Stimulated activated CD4-positive, alpha-beta T cell treated with anti-CD3 and anti-CD28 coated beads, Interleukin-12 subunit alpha, Interleukin-12 subunit beta, amount 100 ng/mL, for 24 hours (primary cell): Measurements from ENCODE around the gene LCN6.
"Not testable (repeated sequence)": the region's sequence is repeated elsewhere in the genome, so short reads cannot be mapped to it uniquely, and the experiment has no call there.

Experiments used
- DNase-seq, 2 experiments: peaks; one replicate each; pipeline ENCODE4 v3.0.0-alpha.2; 2020; ENCODE audit warnings: low read depth in 2 of 2

LCN6 gene

GRCh38 chr9:136784249-136784996 lies 36.1 kb upstream of the LCN6 start:
- no peak for DNase-seq

DNA sequence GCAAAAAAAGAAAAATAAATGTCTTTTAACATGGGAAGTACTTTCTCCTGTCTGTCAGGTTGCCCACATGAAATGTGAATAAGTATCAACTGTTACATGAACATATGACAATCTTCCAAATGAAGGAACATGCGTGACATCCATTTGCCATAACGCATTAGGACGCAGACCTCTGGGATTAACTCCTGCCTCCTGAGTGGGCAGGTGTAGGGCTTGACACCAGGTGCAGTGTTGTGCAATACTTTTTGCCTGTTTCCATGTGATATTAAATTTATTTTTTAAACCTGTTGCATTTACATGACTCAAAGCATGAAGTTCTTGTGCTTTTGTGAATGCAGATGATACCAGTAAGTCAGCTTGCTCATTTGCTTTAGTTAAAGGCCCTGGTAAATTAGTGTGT lies 34.1 kb upstream of the LCN6 start:
- DNase-seq, result no peak

DNA sequence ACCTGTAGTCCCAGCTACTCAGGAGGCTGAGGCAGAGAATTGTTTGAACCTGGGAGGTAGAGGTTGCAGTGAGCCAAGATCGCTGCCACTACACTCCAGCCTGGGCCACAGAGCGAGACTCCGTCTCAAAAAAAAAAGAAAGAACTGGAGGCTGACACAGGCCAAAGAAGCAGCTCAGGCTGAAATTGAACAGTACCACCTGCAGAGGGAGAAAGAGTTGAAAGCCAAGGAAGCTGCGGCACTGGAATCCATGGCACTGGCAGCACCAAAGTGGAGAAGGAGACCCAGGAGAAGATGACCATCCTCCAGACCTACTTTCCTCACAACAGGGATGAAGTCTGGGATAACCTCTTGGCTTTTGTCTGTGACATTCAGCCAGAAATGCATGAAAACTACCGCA lies 31.5 kb upstream of the LCN6 start:
- DNase-seq, result no peak

DNA sequence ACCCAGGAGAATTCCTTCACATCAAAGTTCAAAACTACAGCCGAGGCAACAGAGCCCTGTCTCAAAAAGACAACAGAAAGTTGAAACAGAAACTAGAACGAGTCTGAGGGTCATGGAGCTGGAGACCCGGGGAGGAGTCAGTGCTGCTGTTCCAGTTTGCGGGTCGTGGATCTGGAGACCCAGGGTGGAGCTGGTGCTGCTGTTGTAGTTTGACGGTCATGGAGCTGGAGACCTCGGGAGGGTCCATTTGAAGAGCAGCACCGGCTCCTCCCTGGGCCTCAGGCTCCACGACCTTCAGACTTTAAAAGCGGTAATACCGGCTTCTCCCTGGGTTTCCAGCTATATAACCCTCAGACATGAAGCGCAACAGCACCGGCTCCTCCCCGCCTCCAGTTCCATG lies 29.0 kb upstream of the LCN6 start:
- DNase-seq, result no peak

DNA sequence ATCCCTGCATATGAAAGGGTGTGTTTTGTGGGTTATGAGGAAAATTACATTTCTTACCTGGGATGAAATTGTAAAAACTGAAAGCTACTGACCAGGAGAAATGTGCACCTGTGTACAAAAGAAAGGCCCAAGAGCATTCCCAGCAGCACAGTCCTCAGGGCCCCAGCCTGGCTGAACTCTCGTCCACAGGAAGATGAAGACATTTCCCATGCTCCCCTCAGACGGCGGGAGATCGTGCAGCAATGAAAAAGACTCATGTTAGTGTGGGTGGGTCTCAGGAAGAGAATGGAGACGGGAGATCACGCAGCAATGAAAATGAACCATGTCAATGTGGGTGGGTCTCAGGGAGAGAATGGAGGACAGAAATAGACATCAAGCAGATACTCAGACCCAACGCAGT lies 28.6 kb upstream of the LCN6 start:
- no peak for DNase-seq

- no peak for DNase-seq
These were observed 26.9 kb upstream of the LCN6 start for GRCh38 chr9:136775191-136775590.

GRCh38 chr9:136774416-136775045 lies 26.2 kb upstream of the LCN6 start:
- DNase-seq, result no peak

DNA sequence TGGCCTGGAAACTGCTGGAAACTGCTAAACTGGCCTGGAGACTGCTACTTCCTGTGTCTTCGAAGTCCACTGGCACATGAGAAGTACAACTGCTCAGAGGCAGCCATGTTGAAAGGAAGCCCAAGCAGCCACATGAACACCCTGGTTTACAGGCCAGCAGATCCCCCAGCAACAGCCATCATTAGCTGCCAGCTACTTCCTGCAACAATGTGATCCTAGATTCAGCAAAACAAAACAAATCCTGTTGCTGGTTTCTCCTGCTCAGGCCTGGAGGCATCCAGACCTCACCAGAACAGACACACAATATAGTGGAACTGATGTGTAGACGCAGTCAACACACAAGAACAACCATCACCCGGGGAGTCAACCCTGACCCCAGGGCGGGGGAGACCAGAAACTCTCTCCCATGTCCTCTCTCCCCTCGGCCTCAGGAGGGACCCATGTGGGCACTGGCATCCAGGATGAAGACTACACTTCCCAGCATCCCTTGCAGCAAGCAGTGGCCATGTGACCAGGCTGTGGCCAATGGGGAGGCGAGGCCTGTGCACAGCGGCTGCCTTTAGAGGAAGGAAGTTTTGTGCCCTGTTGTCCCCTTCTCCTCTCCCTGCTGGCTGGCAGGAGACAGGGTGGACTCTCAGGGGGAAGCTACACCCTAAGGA lies 25.2 kb upstream of the LCN6 start:
- DNase-seq, result no peak

- DNase-seq, result no peak
These were observed 23.6 kb upstream of the LCN6 start for GRCh38 chr9:136771907-136772415.

DNA sequence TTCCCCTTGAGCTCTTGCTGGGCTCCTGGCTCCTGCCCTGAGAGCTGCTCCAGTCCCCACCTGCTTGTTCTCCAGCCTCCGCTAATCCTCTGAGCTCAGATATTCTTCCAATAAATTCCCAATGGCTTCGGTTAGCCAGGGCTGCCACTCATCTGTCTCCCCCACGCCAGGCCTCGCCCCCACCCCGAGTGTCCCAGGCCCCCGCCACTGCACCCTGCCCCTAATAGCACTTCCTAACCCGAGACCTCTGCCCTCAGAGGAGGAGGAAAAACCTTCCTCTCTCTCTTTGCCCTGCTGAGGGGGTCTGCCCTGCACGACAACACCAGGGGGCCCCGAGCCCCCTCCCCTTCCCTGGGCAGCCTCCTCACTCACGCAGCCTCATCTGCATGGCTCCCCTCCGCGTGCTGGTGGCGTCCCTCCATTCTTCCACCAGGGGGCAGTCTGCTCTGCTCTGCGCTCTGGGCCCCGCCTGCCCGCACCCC lies 21.4 kb upstream of the LCN6 start:
- DNase-seq, result peak in 1 of 2 experiments; percentile 53

GRCh38 chr9:136766410-136767120 lies 18.2 kb upstream of the LCN6 start:
- DNase-seq, result not testable (repeated sequence)

- not testable (repeated sequence) for DNase-seq
These were observed 17.6 kb upstream of the LCN6 start for GRCh38 chr9:136765745-136766409.

GRCh38 chr9:136765041-136765440 lies 16.7 kb upstream of the LCN6 start:
- no peak for DNase-seq

- no peak for DNase-seq
These were observed 16.1 kb upstream of the LCN6 start, which contains the start of gene LCN15 for GRCh38 chr9:136764301-136764891. LCN15 (minus strand) TSS chr9:136764518; CDS start chr9:136764488, 30 bp downstream.

GRCh38 chr9:136763649-136764035 lies 15.3 kb upstream of the LCN6 start:
- DNase-seq, result no peak

GRCh38 chr9:136762915-136763648 lies 14.8 kb upstream of the LCN6 start:
- DNase-seq, result peak in 1 of 2 experiments; percentile 55

GRCh38 chr9:136762221-136762691 lies 13.9 kb upstream of the LCN6 start:
- DNase-seq, result no peak

GRCh38 chr9:136761545-136761981 lies 13.2 kb upstream of the LCN6 start:
- DNase-seq, result no peak

DNA sequence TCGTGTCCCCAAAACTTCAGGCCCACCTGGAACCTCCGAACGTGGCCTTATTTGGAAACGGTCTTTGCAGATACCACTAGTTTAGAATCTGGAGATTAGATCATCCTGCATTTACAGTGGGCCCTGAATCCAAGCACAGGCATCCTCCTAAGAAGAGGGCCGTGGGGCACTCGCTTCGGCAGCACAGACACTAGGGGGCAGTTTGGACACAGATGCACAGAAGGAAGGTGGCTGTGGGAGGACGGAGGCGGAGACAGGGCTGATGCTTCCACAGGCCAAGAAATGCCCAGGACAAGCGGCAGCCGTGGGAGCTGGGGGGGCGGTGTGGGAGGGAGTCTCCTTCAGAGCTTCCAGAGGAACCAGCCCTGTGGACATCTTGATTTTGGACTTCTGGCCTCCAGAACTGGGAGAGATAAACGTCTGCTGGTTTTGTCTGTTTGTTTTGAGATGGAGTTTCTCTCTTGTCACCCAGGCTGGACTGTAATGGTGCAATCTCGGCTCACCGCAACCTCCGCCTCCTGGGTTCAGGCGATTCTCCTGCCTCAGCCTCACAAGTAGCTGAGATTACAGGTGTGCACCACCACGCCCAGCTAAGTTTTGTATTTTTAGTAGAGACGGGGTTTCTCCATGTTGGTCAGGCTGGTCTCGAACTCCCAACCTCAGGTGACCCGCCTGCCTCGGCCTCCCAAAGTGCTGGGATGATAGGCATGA lies 12.7 kb upstream of the LCN6 start:
- not testable (repeated sequence) for DNase-seq
